Activated CD8-positive, alpha-beta T cell treated with anti-CD3 and anti-CD28 coated beads, Interleukin-2, amount 10 ng/mL, durations not matched to agents 7 days and 5 days (primary cell): Measurements from ENCODE around the gene DECR2. TPM values are rescaled to one million over a fixed set of nuclear protein-coding genes. Genes with fewer than 3 reads are reported as not detected.

Experiments used
- ATAC-seq: fragments of 150-1000 bp; cut with Tn5 transposase; one replicate; pipeline ENCODE4 v1.10.0; 2021; ENCODE audit warnings: moderate library complexity
- CTCF ChIA-PET: fragments of 350-600 bp; sonication (Branson Sonifier 250); formaldehyde crosslinking; loops from one replicate; lab custom pipeline; 2021; ENCODE audit warnings: antibody characterized with exemption; lab: Charles Lee
- POLR2A ChIA-PET: fragments of 350-600 bp; sonication (Branson Sonifier 250); formaldehyde crosslinking; loops from one replicate; lab custom pipeline; 2021; ENCODE audit warnings: antibody characterized with exemption; lab: Charles Lee
- DNase-seq: peaks from one replicate; pipeline ENCODE4 v3.0.0-alpha.2; 2020
- H3K27ac Mint-ChIP-seq: one replicate; pipeline ENCODE4 v1.8.0; 2021; ENCODE audit warnings: mild to moderate bottlenecking, mixed read lengths
- H3K27me3 Mint-ChIP-seq: one replicate; pipeline ENCODE4 v1.8.0; 2021; ENCODE audit warnings: low read depth, mixed read lengths
- H3K36me3 Mint-ChIP-seq: one replicate; pipeline ENCODE4 v1.8.0; 2021; ENCODE audit warnings: low read depth, mixed read lengths
- H3K4me1 Mint-ChIP-seq: one replicate; pipeline ENCODE4 v1.8.0; 2021; ENCODE audit warnings: low read depth, mixed read lengths
- H3K4me3 Mint-ChIP-seq: one replicate; pipeline ENCODE4 v1.8.0; 2021; ENCODE audit warnings: mild to moderate bottlenecking, mixed read lengths
- H3K9me3 Mint-ChIP-seq: one replicate; pipeline ENCODE4 v1.8.0; 2022; ENCODE audit warnings: mixed read lengths; ENCODE audit not compliant: insufficient read depth
- total RNA-seq, 2 experiments: library from RNA; stranded (reverse); gene quantifications; one replicate each; pipeline ENCODE4 v1.2.3, GENCODE V29; 2021

DECR2 gene
- total RNA-seq, 2 experiments from 2014 or later: 4.7 to 6.3 TPM

DNA sequence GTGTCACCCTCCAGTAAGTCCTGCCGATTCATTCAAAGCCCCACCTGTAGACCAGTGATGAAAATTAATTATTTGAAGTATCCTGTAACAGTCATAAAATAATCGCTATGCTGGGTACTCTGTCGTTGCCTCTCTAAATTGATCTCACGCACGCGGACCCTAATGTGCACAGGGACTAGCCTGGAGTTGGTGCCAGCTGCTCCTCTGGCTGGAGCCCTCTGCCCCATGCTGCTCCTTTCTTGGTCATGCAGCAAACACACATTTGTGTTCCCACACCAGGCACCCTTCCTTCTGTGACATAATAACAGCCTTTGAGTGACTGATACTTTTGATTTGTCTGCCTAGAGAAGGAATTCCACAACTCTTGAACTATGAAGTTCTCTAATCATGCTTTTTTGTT is 39.8 kb downstream of the DECR2 start:
- Mint-ChIP-seq H3K36me3 (no peaks in the 10 kb centered on the region), H3K27me3 (no peaks in the 10 kb centered on the region), H3K4me1 (no peaks in the 10 kb centered on the region), H3K4me3 (no peak overlapping the region), H3K9me3 (no peaks in the 10 kb centered on the region), H3K27ac (no peak overlapping the region)
- DNase-seq (no peak), ATAC-seq (no peak)
- CTCF ChIA-PET: no interaction called here
- POLR2A ChIA-PET: no interaction called here

DNA sequence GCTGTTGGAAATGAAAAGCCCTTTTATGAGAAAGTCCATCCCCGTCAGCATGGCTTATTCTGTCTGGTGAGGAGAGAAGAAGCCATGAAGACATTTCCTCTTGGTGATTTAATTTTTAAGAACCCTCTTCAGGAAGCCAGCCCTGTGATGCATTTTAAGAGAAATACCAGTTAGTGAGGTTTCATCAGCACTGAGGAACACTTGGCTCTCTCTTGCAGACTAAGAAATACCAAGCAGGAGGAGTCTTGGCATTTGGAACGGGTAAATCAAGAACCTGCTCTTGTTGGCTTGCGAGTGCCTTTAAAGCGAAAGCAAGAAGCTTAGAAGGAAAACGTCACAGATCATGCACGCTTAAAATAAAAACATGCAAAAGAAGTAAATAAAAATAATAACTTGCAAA is 41.3 kb downstream of the DECR2 start:
- ATAC-seq: no peak
- POLR2A ChIA-PET: no interaction called here
- DNase-seq: no peak

DNA sequence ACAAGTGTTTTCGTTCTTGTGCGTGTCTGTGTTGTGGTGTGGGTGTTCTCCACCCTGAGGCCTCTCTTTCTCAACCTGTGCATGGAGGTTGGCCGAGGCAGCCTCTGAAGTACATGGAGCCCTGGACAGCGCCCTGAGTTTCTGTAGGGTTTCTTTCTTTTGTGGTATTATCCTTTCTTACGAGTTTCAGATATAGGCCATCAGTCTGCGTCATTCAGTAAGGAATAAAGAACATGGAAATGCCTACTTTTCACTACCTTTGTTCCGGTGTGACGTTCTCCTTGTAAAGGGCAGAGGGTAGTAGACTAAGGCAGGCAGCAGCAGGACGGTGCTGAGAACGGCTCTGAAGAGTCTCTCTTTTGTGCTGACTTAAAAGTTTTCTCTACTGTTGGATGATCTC is 42.3 kb downstream of the DECR2 start:
- CTCF ChIA-PET: interaction anchor here (0.5 kb wide), 1 partner anchor 51 kb away, joined by 3 read pairs; no protein-coding TSS in a partner anchor
- no peak for DNase-seq
- H3K27ac Mint-ChIP-seq: no peak overlapping the region
- H3K9me3 Mint-ChIP-seq: no peaks in the 10 kb centered on the region
- no peaks in the 10 kb centered on the region for H3K27me3 Mint-ChIP-seq
- no peaks in the 10 kb centered on the region for H3K4me1 Mint-ChIP-seq
- H3K36me3 Mint-ChIP-seq: no peaks in the 10 kb centered on the region
- no peak for ATAC-seq
- no peak overlapping the region for H3K4me3 Mint-ChIP-seq
- POLR2A ChIA-PET: no interaction called here

More for the DNA sequence above, 41.3 kb downstream of the DECR2 start:
- Mint-ChIP-seq H3K27ac (no peak overlapping the region), H3K4me3 (no peak overlapping the region), H3K36me3 (no peaks in the 10 kb centered on the region), H3K4me1 (no peaks in the 10 kb centered on the region), H3K27me3 (no peaks in the 10 kb centered on the region), H3K9me3 (no peaks in the 10 kb centered on the region)
- CTCF ChIA-PET: no interaction called here

DNA sequence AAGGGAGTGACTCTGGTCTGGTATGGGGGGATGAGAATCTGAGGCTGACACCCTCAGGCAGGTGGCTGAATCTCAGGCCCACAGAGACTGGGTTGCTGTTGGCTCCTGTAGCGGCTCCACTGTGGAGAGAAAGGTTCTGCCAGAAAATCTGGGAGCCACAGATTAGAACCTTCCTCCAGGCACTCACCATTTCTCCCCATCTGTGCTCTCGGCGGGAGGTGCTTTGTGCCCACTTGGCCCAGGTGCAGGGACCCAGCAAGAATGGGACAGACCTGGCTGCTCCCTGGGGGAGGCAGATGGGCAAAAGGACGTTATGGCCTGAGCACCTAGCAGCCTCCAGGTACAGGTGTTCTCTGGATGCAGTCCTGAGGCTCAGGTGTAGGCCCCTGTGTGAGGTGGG is 43.9 kb downstream of the DECR2 start:
- ATAC-seq: no peak
- CTCF ChIA-PET: no interaction called here
- Mint-ChIP-seq H3K9me3 (no peaks in the 10 kb centered on the region), H3K36me3 (no peaks in the 10 kb centered on the region), H3K27ac (no peak overlapping the region), H3K27me3 (no peaks in the 10 kb centered on the region), H3K4me1 (no peaks in the 10 kb centered on the region), H3K4me3 (no peak overlapping the region)
- DNase-seq: no peak
- POLR2A ChIA-PET: no interaction called here

DNA sequence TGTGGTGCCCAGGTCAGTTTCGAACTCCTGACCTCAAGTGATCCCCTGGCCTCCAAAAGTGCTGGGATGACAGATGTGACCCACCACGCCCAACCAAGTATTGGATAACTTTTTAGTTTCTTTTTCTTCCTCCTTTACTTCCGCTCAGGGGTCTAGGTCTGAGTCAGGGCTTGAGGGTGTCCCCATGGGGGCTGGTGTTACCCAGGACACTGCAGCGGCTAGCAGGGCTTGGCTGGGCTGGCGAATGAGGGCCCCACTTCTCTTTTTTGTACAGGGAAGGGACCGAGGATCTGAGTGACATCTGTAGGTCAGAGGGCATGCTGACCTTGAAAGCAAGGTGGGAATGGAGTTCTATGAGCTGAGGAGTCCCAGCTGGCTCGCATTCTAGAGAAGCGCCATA is 48.7 kb downstream of the DECR2 start:
- Mint-ChIP-seq H3K4me3 (no peak overlapping the region), H3K27ac (no peak overlapping the region), H3K9me3 (no peaks in the 10 kb centered on the region), H3K36me3 (no peaks in the 10 kb centered on the region), H3K4me1 (peaks cover 9% of the 10 kb centered on the region), H3K27me3 (no peaks in the 10 kb centered on the region)
- DNase-seq (no peak), ATAC-seq (no peak)
- ChIA-PET CTCF (interaction anchor here (1.0 kb wide), 1 partner anchor 353 kb away, joined by 3 read pairs; no protein-coding TSS in a partner anchor), POLR2A (no interaction called here)

DNA sequence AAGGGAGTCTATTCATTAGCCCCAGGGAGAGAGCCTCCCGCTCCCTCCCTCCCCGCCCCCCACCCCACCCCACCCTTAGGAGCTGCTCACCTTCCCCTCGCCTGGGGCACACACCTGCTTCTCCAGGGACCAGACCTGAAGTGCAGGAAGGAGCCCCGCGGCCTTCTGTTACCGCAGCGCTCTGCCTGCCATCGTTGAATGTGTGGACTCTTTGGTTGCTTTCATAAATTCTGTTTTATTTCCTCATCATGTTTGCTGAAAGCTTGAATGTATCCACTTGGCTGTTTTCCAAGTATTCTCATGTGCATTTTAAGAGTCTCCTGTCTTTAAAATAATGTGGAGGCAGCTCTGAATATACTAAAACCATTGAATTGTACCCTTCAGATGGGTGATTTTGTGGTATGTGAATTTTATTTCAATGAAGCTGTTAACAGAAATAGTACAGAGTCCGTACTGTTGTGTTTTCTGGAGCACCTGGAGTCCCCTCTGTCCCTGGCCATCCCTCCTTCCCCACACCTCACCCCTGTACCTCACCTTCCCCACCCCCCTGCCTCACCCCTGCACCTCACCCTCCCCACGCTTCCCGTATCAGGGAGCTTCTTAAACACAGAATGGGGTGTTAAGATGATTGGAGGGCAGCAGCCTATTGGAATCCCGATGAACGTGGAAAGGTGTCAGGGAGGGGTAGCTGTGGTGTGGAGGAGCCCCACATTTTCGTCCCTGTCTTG is 49.3 kb downstream of the DECR2 start:
- ChIA-PET POLR2A (interaction anchor here (0.7 kb wide), 1 partner anchor 125 kb away, joined by 3 read pairs; no protein-coding TSS in a partner anchor), CTCF (interaction anchor here (1.0 kb wide), 1 partner anchor 354 kb away, joined by 3 read pairs; no protein-coding TSS in a partner anchor)
- Mint-ChIP-seq H3K9me3 (no peaks in the 10 kb centered on the region), H3K36me3 (no peaks in the 10 kb centered on the region), H3K27ac (no peak overlapping the region), H3K27me3 (no peaks in the 10 kb centered on the region), H3K4me1 (peaks cover 9% of the 10 kb centered on the region), H3K4me3 (no peak overlapping the region)
- ATAC-seq (no peak), DNase-seq (no peak)

DNA sequence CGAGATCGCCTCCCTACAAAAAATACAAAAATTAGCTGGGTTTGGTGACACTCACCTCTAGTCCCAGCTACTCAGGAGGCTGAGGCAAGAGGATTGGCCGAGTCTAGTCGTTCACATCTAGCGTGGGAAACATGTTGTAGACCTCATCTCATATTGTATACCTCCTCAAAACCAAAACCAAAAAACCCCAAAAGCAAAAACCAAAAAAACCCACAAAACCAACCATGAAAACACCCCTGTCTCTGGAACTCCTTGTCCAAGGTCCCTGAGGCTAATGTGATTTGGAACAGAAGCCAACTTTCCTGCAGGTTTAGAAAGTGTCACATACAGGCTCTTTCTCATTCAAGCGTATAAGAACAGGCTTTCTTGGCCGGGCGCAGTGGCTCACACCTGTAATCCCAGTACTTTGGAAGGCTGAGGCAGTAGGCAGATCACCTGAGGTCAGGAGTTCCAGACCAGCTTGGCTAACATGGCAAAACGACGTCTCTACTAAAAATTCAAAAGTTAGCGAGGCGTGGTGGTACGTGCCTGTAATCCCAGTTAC is 52.8 kb downstream of the DECR2 start:
- CTCF ChIA-PET: interaction anchor here (0.6 kb wide), 1 partner anchor 63 kb away, joined by 3 read pairs; no protein-coding TSS in a partner anchor

DNA sequence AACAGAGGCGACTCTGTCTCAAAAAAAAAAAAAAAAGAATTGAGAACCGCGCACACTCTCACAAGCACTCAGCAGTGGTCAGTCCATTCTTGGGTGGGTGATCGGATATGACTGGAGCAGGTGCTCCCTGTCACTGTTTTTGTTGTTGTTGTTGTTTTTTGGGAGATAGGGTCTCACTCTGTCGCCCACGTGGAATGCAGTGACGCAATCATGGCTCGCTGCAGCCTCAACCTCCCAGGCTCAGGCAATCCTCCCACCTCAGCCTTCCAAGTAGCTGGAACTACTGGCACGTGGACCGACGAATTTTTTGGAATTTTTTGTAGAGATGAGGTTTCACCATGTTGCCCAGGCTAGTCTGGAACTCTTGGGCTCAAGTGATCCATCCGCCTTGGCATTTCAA is 53.8 kb downstream of the DECR2 start:
- H3K9me3 Mint-ChIP-seq: no peaks in the 10 kb centered on the region
- POLR2A ChIA-PET: no interaction called here

More for the DNA sequence above, 52.8 kb downstream of the DECR2 start:
- POLR2A ChIA-PET: no interaction called here
- H3K4me3 Mint-ChIP-seq: no peak overlapping the region
- no peak overlapping the region for H3K27ac Mint-ChIP-seq
- H3K9me3 Mint-ChIP-seq: no peaks in the 10 kb centered on the region
- peaks cover 9% of the 10 kb centered on the region for H3K4me1 Mint-ChIP-seq
- ATAC-seq (no peak), DNase-seq (no peak)
- H3K36me3 Mint-ChIP-seq: no peaks in the 10 kb centered on the region
- no peaks in the 10 kb centered on the region for H3K27me3 Mint-ChIP-seq

DNA sequence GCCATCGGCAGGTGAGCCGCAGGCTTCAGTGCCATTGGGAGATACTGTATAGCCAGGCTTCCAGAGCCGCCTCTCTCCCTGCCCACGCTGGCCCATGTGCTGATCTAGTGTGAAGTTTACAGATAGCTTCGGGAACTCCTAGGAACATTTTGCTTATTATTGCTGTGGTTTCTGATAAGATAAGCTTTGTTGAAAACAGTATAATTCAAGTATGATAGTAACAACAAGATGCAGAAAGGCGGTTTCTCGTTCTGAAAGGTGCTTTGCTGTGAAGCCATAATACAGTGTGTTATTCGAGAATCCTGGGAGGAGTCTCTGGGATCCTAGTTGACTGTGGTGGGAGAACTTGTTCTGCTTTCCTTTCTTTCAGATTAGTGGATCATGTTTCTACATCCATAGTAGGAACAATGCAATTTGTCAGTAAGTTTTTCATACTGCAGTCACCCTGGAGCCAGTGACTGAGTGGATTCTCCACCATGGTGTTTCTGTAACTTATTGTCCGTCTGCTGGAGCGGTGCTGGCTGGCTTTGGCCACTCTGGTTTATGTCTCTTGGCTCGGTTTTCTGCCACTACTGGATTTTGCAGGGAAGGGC is 55.3 kb downstream of the DECR2 start:
- ChIA-PET POLR2A (no interaction called here), CTCF (no interaction called here)
- Mint-ChIP-seq H3K36me3 (no peaks in the 10 kb centered on the region), H3K9me3 (no peaks in the 10 kb centered on the region), H3K4me1 (peaks cover 9% of the 10 kb centered on the region), H3K4me3 (no peak overlapping the region), H3K27me3 (no peaks in the 10 kb centered on the region), H3K27ac (no peak overlapping the region)
- ATAC-seq (no peak), DNase-seq (no peak)

More for the DNA sequence above, 53.8 kb downstream of the DECR2 start:
- no peaks in the 10 kb centered on the region for H3K36me3 Mint-ChIP-seq
- peaks cover 9% of the 10 kb centered on the region for H3K4me1 Mint-ChIP-seq
- no peak for DNase-seq
- no peak overlapping the region for H3K27ac Mint-ChIP-seq
- no peak for ATAC-seq
- no peak overlapping the region for H3K4me3 Mint-ChIP-seq
- CTCF ChIA-PET: no interaction called here
- no peaks in the 10 kb centered on the region for H3K27me3 Mint-ChIP-seq

DNA sequence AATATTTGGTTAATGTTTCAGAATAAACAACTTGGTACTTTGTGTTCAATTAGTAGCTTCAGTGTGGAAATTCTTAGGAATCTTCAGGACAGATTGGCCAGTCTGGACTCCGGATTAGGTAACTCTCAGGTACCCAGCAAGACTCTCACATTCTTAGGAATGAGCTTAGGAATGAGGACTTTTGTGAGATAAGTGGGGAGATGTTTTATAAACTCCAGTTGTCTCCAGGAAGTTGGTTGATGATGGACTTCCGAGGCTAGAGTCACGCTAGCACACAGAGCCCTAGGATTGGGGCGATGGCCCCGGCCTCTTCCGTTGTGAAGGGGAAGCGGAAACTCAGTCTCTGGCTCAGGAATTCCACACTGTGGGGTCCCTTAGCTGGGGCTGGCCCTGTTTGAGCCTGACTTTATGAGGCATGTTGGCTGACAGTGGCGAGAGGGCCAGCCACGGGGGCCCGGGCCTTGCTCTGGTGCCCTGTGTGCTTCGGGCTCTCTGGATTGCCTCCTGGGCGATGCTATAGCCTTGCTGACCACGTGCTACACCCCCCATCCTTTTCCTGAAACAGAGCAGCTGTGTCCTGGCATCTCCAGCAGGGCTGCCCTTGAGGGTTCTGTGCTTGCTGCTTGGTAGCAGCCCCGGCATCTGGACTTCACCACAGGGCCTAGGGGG is 56.2 kb downstream of the DECR2 start:
- no peak for ATAC-seq
- Mint-ChIP-seq H3K4me3 (no peak overlapping the region), H3K27me3 (no peaks in the 10 kb centered on the region), H3K4me1 (peaks cover 9% of the 10 kb centered on the region), H3K36me3 (no peaks in the 10 kb centered on the region), H3K27ac (no peak overlapping the region), H3K9me3 (no peaks in the 10 kb centered on the region)
- ChIA-PET POLR2A (no interaction called here), CTCF (no interaction called here)
- no peak for DNase-seq

DNA sequence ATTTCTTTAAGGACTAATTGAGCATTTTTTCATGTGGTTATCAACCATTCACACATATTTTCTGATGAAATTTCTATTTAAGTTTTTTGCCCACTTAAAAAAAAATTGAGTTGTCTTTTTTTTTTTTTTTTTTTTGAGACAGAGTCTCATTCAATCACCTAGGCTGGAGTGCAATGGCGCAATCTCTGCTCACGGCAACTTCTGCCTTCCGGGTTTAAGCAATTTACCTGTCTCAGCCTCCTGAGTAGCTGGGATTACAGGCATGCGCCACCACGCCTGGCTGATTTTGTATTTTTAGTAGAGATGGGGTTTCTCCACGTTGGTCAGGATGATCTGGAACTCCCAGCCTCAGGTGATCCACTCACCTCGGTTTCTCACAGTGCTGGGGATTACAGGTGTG is 58.1 kb downstream of the DECR2 start:
- Mint-ChIP-seq H3K9me3 (no peaks in the 10 kb centered on the region), H3K36me3 (no peaks in the 10 kb centered on the region), H3K4me1 (no peaks in the 10 kb centered on the region), H3K4me3 (no peak overlapping the region), H3K27me3 (no peaks in the 10 kb centered on the region), H3K27ac (no peak overlapping the region)
- ATAC-seq: no peak
- POLR2A ChIA-PET: no interaction called here
- CTCF ChIA-PET: no interaction called here
- no peak for DNase-seq

DNA sequence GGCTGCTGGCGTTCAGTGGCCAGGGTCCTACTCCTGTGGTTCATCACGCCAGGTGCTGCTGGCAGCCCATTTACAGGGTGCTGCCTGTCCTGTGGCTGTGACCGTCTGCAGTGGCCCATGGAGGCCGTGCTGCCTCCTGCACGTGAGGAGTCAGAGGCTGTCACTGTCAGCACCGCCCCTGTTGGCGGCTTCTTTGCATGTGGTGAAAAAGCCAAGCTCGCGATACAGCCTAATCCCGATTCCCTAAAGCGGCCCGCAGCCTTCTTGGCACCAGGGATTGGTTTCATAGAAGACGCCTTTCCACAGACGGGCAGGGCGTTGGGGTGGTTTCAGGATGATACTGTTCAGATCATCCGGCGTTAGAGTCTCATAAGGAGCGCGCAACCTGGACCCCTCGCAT is 59.1 kb downstream of the DECR2 start:
- H3K27me3 Mint-ChIP-seq: no peaks in the 10 kb centered on the region
- H3K4me3 Mint-ChIP-seq: no peak overlapping the region
- POLR2A ChIA-PET: no interaction called here
- H3K4me1 Mint-ChIP-seq: no peaks in the 10 kb centered on the region
- DNase-seq: no peak
- no peak for ATAC-seq
- H3K9me3 Mint-ChIP-seq: no peaks in the 10 kb centered on the region
- CTCF ChIA-PET: no interaction called here
- H3K27ac Mint-ChIP-seq: no peak overlapping the region
- H3K36me3 Mint-ChIP-seq: no peaks in the 10 kb centered on the region
